Neural progenitor cell (in vitro differentiated cells): Measurements from ENCODE around the gene C2CD3.

Source experiments
- CTCF ChIP-seq: fragments of 200-600 bp; sonication (generic); IDR thresholded peaks from 2 replicates; pipeline ENCODE4 v1.5.1; 2017; ENCODE audit warnings: antibody characterized with exemption, mild to moderate bottlenecking
- EZH2 ChIP-seq: fragments of 200-600 bp; sonication (generic); IDR thresholded peaks from 2 replicates; pipeline ENCODE4 v1.6.1; 2017; ENCODE audit warnings: antibody characterized with exemption, mild to moderate bottlenecking, moderate library complexity

GRCh38 chr11:74171997-74172396, 1.2 kb upstream of the C2CD3 start:
- TF ChIP-seq CTCF, result no peak
- TF ChIP-seq EZH2, result no peak
